Fibroblast of mammary gland (primary cell): Measurements from ENCODE around the gene RFPL4AL1.

Experiments
- DNase-seq: peaks from one replicate; pipeline ENCODE4 v3.0.0-alpha.2; 2010; ENCODE audit warnings: low read depth
- H3K4me3 ChIP-seq: 2 replicates; pipeline ENCODE4 v1.5.1; 2011; ENCODE audit warnings: low read depth, mild to moderate bottlenecking, low read length, moderate library complexity; ENCODE audit not compliant: control insufficient read depth
- TF ChIP-seq, protein P1 (sequence below): conservative IDR thresholded peaks from 2 replicates; pipeline ENCODE4 v1.5.1; 2011; ENCODE audit warnings: low read depth, low read length, inconsistent platforms; ENCODE audit not compliant: control insufficient read depth, insufficient read depth

Gene RFPL4AL1

DNA sequence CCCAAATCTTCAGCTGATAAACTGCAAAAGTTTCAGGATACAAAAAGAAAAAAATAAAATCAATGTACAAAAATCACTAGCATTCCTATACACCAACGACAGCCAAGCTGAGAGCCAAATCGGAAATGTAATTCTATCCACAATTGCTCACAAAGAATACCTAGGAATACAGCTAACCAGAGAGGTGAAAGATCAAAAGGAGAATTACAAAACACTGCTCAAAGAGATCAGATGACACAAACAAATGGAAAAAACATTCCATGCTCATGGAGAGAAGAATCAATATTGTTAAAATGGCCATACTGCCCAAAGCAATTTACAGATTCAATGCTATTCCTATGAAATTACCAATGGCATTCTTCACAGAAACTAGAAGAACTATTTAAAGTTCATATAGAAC lies 33.4 kb downstream of the RFPL4AL1 start:
- no peak for DNase-seq
- TF ChIP-seq, protein P1, sequence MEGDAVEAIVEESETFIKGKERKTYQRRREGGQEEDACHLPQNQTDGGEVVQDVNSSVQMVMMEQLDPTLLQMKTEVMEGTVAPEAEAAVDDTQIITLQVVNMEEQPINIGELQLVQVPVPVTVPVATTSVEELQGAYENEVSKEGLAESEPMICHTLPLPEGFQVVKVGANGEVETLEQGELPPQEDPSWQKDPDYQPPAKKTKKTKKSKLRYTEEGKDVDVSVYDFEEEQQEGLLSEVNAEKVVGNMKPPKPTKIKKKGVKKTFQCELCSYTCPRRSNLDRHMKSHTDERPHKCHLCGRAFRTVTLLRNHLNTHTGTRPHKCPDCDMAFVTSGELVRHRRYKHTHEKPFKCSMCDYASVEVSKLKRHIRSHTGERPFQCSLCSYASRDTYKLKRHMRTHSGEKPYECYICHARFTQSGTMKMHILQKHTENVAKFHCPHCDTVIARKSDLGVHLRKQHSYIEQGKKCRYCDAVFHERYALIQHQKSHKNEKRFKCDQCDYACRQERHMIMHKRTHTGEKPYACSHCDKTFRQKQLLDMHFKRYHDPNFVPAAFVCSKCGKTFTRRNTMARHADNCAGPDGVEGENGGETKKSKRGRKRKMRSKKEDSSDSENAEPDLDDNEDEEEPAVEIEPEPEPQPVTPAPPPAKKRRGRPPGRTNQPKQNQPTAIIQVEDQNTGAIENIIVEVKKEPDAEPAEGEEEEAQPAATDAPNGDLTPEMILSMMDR: no peak
- no peak overlapping the region for H3K4me3 ChIP-seq

DNA sequence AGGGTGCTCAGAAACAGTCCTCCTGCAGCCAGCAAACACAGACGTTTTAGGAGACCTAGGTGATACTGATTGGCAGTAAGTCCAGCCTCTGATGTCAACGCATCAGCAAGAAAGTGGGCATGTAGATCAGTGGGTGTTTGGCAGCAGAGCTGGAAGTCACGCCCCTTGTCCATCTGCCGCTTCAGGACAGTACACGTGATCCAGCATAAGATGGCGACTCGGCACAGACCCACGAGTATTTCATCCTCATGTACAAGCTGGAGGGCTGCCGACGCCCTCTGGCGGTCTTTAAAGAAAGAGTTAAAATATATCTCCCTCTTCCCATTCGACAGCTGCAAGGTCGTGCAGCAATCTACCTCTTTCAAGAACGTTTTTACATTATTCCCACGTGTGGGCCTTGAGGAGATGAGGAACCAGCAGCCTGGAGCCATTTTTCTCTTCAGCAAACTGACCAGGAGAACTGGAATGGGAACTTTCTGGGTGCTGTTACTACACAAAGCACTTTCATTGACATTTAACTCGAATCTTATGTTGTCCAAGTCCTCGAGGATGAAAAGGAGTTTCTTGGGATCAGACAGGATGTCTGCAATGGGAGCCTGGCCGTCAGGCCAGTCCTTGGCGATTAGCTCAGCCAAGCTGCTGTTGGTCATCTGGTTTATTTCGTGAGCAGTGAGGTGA lies 40.6 kb downstream of the RFPL4AL1 start:
- TF ChIP-seq, protein P1: peak; percentile 31
- no peak overlapping the region for H3K4me3 ChIP-seq
- DNase-seq: peak; percentile 57

DNA sequence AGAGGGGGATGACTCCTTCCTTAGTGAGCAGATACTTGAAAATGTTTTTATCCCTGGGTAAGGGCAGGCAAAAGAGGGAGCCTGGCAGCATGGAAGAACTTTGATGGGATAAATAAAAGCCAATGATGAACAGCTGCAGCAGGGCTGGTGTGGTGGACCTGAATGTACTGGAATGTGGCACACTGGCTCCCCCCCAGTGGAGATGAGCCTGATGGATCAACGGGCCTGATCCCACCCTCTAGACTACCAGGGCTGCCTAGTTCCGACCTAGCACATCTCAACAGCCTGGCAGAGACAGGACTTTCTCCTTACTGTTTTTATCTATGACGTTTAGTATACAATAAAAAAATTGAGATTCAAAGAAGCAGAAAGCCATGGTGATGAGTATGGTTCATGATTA lies 42.4 kb downstream of the RFPL4AL1 start:
- no peak overlapping the region for H3K4me3 ChIP-seq
- TF ChIP-seq, protein P1: no peak

DNA sequence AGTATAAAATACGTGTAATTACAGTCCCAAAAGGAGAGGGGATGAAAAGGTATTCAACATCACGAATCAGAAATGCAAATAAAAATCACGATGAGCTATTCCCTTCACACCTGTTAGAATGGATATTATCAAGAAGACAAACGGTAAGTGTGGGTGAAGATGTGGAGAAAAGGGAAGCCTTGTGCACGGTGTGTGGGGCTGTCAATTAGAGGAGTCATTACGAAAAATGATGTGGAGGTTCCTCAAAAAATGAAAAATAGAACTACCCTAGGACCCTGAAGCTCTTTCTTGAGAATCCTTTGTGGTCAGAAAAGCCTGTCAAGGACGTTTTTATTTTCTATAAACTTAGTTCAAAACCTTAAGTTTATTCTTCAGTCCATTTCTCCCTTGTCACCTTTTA lies 43.5 kb downstream of the RFPL4AL1 start:
- TF ChIP-seq, protein P1: no peak
- no peak overlapping the region for H3K4me3 ChIP-seq
- no peak for DNase-seq

More for the DNA sequence above, 42.4 kb downstream of the RFPL4AL1 start:
- no peak for DNase-seq

DNA sequence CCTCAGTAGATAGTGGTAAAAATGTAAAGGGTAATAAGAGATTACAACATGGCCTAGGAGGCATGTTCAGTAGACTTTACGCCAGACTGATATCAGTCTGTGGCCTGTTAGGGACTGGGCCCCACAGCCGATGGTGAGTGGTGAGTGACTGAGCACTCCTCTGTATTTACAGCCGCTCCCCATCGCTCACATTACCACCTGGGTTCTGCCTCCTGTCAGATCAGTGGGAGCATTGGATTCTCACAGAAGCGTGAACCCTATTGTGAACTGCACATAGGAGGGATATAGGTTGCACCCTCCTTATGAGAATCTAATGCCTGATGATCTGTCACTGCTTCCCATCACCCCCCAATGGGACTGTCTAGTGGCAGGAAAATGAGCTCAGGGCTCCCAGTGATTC lies 45.0 kb downstream of the RFPL4AL1 start:
- TF ChIP-seq, protein P1: no peak
- H3K4me3 ChIP-seq: no peak overlapping the region
- DNase-seq: no peak

DNA sequence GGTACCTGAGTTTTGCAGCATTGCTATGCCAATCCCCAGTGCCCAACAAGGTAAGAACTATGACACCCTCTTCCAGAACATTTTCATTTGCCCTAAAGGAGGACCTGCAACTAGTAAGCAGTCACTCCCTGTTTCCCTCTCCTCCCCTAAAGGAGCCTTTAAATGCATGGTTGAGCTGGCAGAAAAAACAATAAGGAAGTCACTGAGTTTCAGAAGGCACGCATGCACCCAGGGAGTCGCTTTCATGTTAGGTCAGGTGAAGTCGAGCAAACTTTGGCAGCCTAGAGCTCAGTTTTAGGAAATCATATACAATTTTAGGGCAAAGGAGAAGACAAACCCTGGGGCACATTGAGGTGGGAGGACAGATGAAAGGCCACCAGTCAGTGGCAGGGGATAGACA lies 51.1 kb downstream of the RFPL4AL1 start:
- TF ChIP-seq, protein P1: no peak
- no peak overlapping the region for H3K4me3 ChIP-seq
- DNase-seq: no peak
